Epithelial cell of alveolus of lung (primary cell): Measurements from ENCODE around the gene GBP5. TPM values are rescaled to one million over a fixed set of nuclear protein-coding genes. Genes with fewer than 3 reads are reported as not detected.

Experiments used
- total RNA-seq: library from RNA; depleted of rRNA; stranded (reverse); fragments of >200 nt; gene quantifications from 2 replicates; pipeline ENCODE4 v1.2.1, GENCODE V29; 2015

Gene GBP5
- total RNA-seq: not detected in 2 replicates

GRCh38 chr1:89272269-89273041 lies at the start of gene GBP5:
Gene GBP5, minus strand, starts transcription at chr1:89272860. Its CDS starts 3,305 bp downstream, at chr1:89269555.

Other genes starting within 250 kb of the GBP5 start
- 23.7 and 25.6 TPM in 2 replicates for gene GBP3, start 250.0 kb downstream of the GBP5 start, total RNA-seq
- gene GBP1, start 207.7 kb downstream of the GBP5 start, total RNA-seq: 22.9 and 38.1 TPM in 2 replicates
- gene GBP2, start 146.7 kb downstream of the GBP5 start, total RNA-seq: 5.8 and 11.2 TPM in 2 replicates
- not detected in 2 replicates for gene GBP7, start 96.9 kb downstream of the GBP5 start, total RNA-seq
- gene GBP4, start 73.9 kb downstream of the GBP5 start, total RNA-seq: 1.0 TPM in 1 of 2 replicates, not detected in the other
- gene GBP6, start 91.2 kb upstream of the GBP5 start, total RNA-seq: 0.52 TPM in 1 of 2 replicates, not detected in the other